ENCODE results near the gene ANTKMT.
"Not testable (repeated sequence)": the region's sequence is repeated elsewhere in the genome, so short reads cannot be mapped to it uniquely, and the experiment has no call there.

ANTKMT gene

DNA sequence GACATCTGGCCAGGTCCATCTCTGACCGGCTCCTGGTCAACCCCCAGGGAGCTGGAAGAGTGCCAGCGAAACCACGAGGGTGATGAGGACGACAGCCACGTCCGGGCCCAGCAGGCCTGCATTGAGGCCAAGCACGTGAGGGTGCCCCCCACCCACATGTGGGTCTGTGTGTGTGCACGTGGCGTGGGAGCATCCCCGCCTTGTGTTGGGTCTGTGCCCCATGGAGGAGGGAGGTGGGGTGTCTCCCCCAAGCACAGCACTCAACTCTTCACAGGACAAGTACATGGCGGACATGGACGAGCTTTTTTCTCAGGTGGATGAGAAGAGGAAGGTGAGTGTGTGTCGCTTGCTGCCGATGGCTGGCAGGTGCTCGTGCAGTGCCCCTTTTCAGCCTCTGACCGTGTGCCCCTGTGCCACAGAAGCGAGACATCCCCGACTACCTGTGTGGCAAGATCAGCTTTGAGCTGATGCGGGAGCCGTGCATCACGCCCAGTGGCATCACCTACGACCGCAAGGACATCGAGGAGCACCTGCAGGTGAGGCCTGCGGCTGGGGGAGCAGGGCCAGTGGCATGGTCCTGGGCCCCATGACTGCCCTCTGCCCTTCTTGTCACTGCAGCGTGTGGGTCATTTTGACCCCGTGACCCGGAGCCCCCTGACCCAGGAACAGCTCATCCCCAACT lies 39.1 kb upstream of the ANTKMT start:
- DNase-seq = no peak

DNA sequence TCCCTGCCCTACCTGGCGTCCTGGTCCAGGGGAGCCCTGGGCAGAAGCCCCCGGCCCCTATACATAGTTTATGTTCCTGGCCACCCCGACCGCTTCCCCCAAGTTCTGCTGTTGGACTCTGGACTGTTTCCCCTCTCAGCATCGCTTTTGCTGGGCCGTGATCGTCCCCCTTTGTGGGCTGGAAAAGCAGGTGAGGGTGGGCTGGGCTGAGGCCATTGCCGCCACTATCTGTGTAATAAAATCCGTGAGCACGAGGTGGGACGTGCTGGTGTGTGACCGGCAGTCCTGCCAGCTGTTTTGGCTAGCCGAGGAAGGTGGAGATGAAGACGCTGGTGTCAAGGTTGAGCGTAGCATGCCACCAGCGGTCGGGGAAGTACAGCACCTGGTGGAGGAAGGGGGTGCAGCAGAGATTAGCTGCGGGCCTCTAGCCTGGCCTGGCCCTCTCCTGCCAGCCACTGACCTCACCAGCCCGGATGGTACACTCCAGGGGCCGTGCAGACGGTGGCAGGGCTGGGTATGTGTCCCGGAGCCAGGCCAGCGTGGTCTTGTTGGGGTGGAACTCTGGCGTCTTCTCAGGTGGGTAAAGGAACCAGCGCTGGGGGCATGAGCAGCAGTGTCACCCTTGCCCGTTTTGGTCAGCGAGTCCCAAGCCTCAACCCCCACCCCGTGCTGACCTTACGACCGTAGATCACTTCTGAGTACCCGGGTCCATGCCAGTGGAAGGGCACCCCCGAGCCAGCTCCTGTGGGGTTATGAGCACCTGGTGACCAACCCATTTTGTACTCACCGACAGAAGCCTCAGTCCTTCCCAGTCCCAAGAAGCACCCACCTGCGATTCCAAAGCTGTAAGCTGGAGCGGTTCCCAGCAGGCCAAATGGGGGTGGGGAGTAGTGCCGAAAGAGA lies 38.2 kb upstream of the ANTKMT start:
- DNase-seq = no peak

DNA sequence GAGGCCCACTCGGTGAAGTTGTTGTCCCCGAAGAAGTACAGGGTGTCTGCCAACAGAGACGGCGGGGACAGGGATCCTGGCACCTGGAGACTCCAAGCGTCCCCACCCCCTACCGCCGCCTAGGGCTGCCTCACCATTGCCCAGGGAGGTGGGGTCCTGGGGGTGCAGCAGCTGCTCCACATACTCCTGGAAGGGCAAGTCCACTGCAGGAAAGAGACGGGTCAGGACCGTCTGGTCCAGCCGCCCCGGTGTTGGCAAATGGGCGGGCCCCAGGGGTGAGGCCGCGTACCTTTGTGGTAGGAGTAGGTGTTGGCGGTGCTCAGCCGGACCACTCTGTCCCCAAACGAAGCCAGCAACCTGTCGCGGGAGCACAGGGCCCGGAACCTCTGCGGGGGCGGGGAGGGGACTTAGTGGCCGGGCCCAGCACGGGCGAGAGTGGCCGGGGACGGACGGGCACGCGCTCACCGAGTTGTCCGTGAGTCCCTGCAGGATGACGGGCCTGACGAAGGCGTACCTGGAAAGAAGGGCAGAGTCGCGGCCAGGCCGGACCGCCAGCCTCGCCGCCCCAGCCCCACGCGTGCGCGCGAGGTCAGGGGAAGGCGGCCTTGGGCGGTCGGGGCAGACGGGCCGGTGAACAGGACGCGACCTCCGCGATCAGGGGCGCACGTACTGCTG lies 37.4 kb upstream of the ANTKMT start:
- DNase-seq = no peak

GRCh38 chr16:684071-684794 lies 36.7 kb upstream of the ANTKMT start, which contains the start of gene JMJD8:
Gene JMJD8, minus strand, starts transcription at chr16:684334. Its CDS starts 15 bp downstream, at chr16:684319.
- DNase-seq = peak; percentile 95 to 98

DNA sequence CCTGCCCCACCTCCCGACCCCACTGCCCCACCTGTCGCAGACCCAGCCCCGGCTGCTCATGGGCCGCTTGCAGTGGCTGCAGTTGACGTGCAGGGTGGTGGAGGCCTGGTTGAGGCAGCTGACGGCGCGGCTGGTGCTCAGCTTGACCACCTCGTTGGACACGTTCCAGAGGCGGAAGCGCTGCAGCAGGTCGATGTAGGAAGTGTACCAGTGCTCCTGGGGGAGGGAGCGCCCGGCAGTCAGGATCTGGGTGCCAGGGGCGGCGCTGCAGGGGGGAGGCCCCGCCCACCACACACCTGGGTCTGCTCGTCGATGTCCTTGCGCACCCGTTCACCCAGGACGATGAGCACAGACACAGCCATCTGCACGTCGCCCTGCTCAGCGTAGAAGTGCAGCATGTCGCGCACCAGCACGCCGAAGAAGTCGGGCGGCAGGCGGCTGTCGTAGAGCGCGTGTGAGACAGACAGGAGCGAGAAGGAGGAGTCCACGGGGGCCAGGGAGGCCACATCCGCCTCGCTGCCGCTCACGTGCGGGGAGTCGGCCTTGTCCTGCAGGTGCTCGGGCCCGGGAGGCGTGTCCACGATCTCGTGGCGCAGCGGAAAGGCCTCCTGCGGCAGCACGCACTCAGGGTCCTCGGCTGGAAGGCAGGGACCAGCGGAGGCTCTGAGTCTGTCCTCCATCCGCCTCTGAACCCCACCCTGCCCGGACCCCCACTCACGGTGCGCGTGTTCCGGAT lies 35.8 kb upstream of the ANTKMT start:
- no peak for DNase-seq

DNA sequence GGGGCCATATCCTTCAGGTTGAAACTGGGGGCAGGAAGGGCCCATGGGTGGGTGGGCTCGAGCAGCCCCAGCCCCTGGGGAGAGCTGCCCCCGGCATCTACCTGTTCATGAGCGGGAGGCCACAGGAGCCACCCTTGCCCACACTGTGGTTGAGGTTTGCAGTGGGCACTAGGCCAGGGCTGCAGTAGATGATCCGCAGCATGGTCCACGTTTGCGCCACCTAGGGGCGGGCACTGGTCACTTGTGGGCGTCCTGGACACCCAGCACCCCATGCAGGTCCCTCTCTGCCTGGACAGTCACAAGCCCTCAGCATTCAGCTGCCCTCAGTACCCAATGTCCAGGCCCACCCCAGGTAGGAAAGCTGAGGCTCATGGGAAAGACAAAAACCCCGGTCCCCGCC lies 35.0 kb upstream of the ANTKMT start:
- peak in 1 of 2 donors; percentile 40 for DNase-seq

GRCh38 chr16:686459-687260 lies 34.3 kb upstream of the ANTKMT start:
- no peak for DNase-seq

DNA sequence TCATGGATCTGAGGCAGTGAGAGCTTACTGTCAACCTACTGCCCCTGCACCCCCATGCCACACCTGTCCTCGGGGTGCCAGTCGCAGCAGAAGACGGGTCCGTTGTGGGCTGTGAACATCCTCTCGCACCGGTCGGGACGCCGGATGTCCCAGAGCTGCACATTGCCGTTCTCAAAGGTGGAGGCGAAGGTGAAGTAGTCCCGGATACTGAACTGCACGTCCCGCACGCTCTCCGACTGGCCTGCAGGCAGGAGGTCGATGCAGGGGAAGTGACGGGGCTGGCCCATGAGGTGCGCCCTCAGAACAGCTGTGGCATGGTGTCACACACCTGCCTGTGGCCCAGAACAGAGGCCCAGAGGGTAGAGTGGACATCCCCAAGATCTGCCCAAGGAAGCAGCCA lies 33.4 kb upstream of the ANTKMT start:
- no peak for DNase-seq

DNA sequence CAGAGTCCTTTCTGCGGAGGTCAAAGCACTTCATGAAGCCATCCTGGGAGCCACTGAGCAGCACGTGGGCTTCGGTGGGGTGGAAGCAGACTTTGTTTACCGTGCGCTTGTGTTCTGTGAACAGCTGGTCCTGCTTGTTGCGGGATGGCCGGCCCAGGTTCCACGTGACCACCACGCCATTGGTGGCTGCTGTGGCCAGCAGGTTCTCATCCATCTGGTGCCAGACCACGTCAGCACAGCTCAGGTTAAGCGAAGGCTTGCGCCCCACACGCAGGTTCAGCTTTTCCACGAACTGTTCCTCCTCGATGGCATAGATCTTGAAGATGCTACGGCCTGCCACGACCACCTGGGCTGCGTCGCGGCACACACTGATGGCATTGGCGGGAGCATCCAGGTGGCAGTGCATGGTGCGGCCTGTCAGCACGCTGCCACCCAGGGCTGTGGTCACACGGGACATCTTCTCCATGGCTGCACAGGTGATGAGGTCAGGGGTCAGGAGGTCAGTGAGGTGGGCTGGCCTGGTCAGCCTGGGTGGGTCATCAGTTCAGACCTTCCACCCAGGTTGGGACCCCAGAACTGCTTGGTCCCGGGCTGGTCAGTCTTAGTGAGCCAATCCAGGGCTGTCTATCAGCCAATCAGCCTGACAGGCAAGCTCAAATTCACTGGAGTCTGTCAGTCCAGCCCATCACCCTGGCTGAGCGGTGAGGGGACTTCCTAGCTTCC lies 31.6 kb upstream of the ANTKMT start:
- no peak for DNase-seq

DNA sequence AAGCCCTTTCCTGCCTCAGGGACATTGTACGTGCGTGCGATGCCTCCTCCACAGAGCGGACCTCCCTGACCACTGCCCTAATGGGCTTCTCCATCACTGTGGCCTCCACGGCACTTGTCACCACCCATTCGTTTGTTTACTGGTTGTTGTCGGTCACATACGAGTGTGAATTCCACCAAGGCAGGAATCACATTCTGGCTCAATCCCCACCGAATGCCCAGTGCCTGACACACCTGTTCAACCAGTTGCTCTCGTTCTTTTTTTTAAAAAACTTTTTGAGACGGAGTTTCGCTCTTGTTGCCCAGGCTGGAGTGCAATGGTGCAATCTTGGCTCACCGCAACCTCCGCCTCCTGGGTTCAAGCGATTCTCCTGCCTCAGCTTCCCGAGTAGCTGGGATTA lies 29.7 kb upstream of the ANTKMT start:
- not testable (repeated sequence) for DNase-seq

DNA sequence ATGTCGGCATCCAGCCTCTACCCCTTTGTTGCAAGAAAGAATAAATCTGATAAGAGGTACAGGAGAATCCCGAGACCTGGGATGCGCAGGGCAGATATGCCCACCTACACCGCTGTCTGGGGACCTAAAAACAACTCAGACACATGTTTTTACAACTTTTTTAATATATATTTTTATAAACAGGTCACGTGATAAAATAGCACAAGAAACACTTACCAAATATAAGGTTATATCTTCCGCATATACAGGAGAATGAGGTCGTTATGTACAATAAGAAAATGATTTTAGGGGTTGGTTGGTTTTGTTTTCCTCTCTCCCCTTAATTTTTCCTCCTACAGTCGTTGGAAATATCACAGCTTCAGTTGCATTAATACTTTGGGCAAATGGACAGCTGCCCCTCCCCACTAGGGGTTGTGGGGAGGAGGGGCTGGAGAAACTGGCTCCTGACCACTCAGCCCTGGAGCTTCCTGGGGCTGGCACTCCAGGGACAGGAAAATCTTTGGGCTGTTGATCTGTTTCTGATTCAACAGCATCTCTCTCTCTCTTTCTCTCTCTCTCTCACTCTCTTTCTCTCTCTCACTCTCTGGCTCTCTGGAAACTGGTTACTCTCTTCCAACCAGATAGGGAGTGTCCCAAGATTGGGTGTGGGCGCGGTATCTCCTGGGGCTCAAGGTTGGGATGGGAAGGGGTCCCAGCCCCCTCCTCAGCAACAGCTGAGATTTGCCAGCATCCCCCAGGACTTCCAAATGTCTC lies 28.4 kb upstream of the ANTKMT start:
- DNase-seq = no peak

GRCh38 chr16:693364-693763 lies 27.6 kb upstream of the ANTKMT start:
- DNase-seq = no peak

GRCh38 chr16:693766-694165 lies 27.2 kb upstream of the ANTKMT start:
- no peak for DNase-seq

GRCh38 chr16:694187-694862 lies 26.6 kb upstream of the ANTKMT start:
- DNase-seq = no peak

GRCh38 chr16:694863-695354 lies 26.0 kb upstream of the ANTKMT start:
- no peak for DNase-seq

- no peak for DNase-seq
Observed at GRCh38 chr16:695355-696089, 25.4 kb upstream of the ANTKMT start.

GRCh38 chr16:698911-699671 lies 21.9 kb upstream of the ANTKMT start:
- DNase-seq = no peak

All from inflammatory macrophage treated with lipopolysaccharide for 1 hour (primary cell).